Caco-2 (cell line): ENCODE measurements around the gene UBXN2A. TPM values are rescaled to one million over a fixed set of nuclear protein-coding genes. Genes with fewer than 3 reads are reported as not detected.

Experiments
- BruUV-seq: library from RNA; stranded (reverse); fragments of 400-500 nt; replicated peaks from 2 replicates; lab custom pipeline; 2021; lab: Mats Ljungman, UMichigan
- CTCF ChIA-PET: fragments of 300-600 bp; sonication (Branson Sonifier 250); formaldehyde crosslinking; loops from one replicate; lab custom pipeline; 2022; ENCODE audit warnings: antibody characterized with exemption; lab: Charles Lee
- POLR2A ChIA-PET: fragments of 300-600 bp; sonication (Branson Sonifier 250); formaldehyde crosslinking; loops from one replicate; lab custom pipeline; 2022; ENCODE audit warnings: antibody characterized with exemption; lab: Charles Lee
- DNase-seq, 2 experiments: peaks; one replicate each; pipeline versions ENCODE4 v3.0.0 to v3.0.0-alpha.2; 2020 to 2022
- H3K27me3 ChIP-seq: replicated peaks from 2 replicates; pipeline ENCODE4 v1.6.0; 2011; ENCODE audit warnings: low read length; ENCODE audit not compliant: control insufficient read depth, insufficient read depth
- H3K36me3 ChIP-seq: 2 replicates; pipeline ENCODE4 v1.5.1; 2011; ENCODE audit warnings: low read length; ENCODE audit not compliant: control insufficient read depth, insufficient read depth
- H3K4me1 ChIP-seq: fragments of 250-450 bp; sonication (Bioruptor Pico); 2 replicates; pipeline ENCODE4 v1.5.1; 2020; ENCODE audit warnings: mild to moderate bottlenecking
- H3K4me3 ChIP-seq: 2 replicates; pipeline ENCODE4 v1.5.1; 2011; ENCODE audit warnings: low read depth, mild to moderate bottlenecking, control low read depth, low read length
- H3K9me3 ChIP-seq: fragments of 250-450 bp; sonication (Bioruptor Pico); 2 replicates; pipeline ENCODE4 v1.5.1; 2020; ENCODE audit warnings: mild to moderate bottlenecking, moderate library complexity
- H3K27ac Mint-ChIP-seq: one replicate; pipeline ENCODE4 v1.8.0; 2022; ENCODE audit warnings: mixed read lengths; ENCODE audit not compliant: unreplicated experiment
- H3K27me3 Mint-ChIP-seq: one replicate; pipeline ENCODE4 v1.8.0; 2022; ENCODE audit warnings: mixed read lengths; ENCODE audit not compliant: insufficient read depth, unreplicated experiment
- H3K36me3 Mint-ChIP-seq: one replicate; pipeline ENCODE4 v1.8.0; 2022; ENCODE audit warnings: mild to moderate bottlenecking, mixed read lengths; ENCODE audit not compliant: insufficient read depth, unreplicated experiment
- H3K4me1 Mint-ChIP-seq: one replicate; pipeline ENCODE4 v1.8.0; 2022; ENCODE audit warnings: low read depth, mixed read lengths; ENCODE audit not compliant: unreplicated experiment
- H3K4me3 Mint-ChIP-seq: one replicate; pipeline ENCODE4 v1.8.0; 2022; ENCODE audit warnings: mild to moderate bottlenecking, moderate library complexity, mixed read lengths; ENCODE audit not compliant: unreplicated experiment
- H3K9me3 Mint-ChIP-seq: one replicate; pipeline ENCODE4 v1.8.0; 2022; ENCODE audit warnings: mixed read lengths; ENCODE audit not compliant: unreplicated experiment
- intact Hi-C: fragments of 100-400 bp; cut with micrococcal nuclease; formaldehyde crosslinking; loops from one replicate; pipeline ENCODE4 v1.10.0; 2022; ENCODE audit not compliant: unreplicated experiment
- total RNA-seq: library from RNA; stranded (reverse); gene quantifications from 2 replicates; pipeline ENCODE4 v1.2.3, GENCODE V29; 2022
- TF ChIP-seq, protein P1 (sequence below), 2 experiments: fragments of 200-600 bp in 1 of 2; IDR thresholded peaks; 1 replicate in 1 of 2; 2 replicates in 1 of 2; pipeline versions ENCODE4 v1.5.1 to v1.8.0; 2011 to 2022; ENCODE audit warnings: antibody characterized with exemption in 1 of 2, control low read depth in 1 of 2, inconsistent platforms in 1 of 2, low read depth in 1 of 2, low read length in 1 of 2, mild to moderate bottlenecking in 1 of 2, moderate library complexity in 1 of 2; ENCODE audit not compliant: insufficient read depth in 1 of 2, severe bottlenecking in 1 of 2, unreplicated experiment in 1 of 2

The UBXN2A gene
- total RNA-seq, 1 experiment from 2014 or later, result 22.0 TPM

- no peaks in the 10 kb centered on the region for H3K36me3 Mint-ChIP-seq
- BruUV-seq, result no TSS peak
- H3K4me3 Mint-ChIP-seq, result no peak overlapping the region
These were observed 70.4 kb downstream of the UBXN2A start for GRCh38 chr2:24010477-24011249.

GRCh38 chr2:24011250-24012104 lies 71.2 kb downstream of the UBXN2A start:
- no TSS peak for BruUV-seq

More at GRCh38 chr2:24010477-24011249, 70.4 kb downstream of the UBXN2A start:
- TF ChIP-seq, protein P1, sequence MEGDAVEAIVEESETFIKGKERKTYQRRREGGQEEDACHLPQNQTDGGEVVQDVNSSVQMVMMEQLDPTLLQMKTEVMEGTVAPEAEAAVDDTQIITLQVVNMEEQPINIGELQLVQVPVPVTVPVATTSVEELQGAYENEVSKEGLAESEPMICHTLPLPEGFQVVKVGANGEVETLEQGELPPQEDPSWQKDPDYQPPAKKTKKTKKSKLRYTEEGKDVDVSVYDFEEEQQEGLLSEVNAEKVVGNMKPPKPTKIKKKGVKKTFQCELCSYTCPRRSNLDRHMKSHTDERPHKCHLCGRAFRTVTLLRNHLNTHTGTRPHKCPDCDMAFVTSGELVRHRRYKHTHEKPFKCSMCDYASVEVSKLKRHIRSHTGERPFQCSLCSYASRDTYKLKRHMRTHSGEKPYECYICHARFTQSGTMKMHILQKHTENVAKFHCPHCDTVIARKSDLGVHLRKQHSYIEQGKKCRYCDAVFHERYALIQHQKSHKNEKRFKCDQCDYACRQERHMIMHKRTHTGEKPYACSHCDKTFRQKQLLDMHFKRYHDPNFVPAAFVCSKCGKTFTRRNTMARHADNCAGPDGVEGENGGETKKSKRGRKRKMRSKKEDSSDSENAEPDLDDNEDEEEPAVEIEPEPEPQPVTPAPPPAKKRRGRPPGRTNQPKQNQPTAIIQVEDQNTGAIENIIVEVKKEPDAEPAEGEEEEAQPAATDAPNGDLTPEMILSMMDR (IDR thresholded peaks at IDR 0.05; ENCODE audit: insufficient read depth in 1 of 2, low read depth in 1 of 2, low read length in 1 of 2, severe bottlenecking in 1 of 2, unreplicated experiment in 1 of 2), result no peak
- Mint-ChIP-seq H3K9me3 (no peaks in the 10 kb centered on the region), H3K27me3 (no peaks in the 10 kb centered on the region), H3K27ac (no peak overlapping the region), H3K4me1 (peaks cover 20% of the 10 kb centered on the region)
- no peaks in the 10 kb centered on the region for H3K9me3 ChIP-seq
- intact Hi-C loops, result no loop called here
- H3K27me3 ChIP-seq, result no peaks in the 10 kb centered on the region
- peaks cover 9% of the 10 kb centered on the region for H3K4me1 ChIP-seq
- no peaks in the 10 kb centered on the region for H3K36me3 ChIP-seq
- no peak overlapping the region for H3K4me3 ChIP-seq
- CTCF ChIA-PET, result interaction anchor here (1.2 kb wide), 1 partner anchor 74 kb away, joined by 4 read pairs; the partner anchor contains the start of gene TP53I3
- DNase-seq, result no peak
- POLR2A ChIA-PET, result no interaction called here

More at GRCh38 chr2:24011250-24012104, 71.2 kb downstream of the UBXN2A start:
- Mint-ChIP-seq H3K36me3 (no peaks in the 10 kb centered on the region), H3K27me3 (no peaks in the 10 kb centered on the region), H3K4me1 (peaks cover 29% of the 10 kb centered on the region), H3K4me3 (no peak overlapping the region), H3K27ac (no peak overlapping the region), H3K9me3 (no peaks in the 10 kb centered on the region)
- Histone ChIP-seq H3K36me3 (no peaks in the 10 kb centered on the region), H3K4me1 (peaks cover 17% of the 10 kb centered on the region), H3K27me3 (no peaks in the 10 kb centered on the region), H3K4me3 (no peak overlapping the region), H3K9me3 (no peaks in the 10 kb centered on the region)
- intact Hi-C loops, result no loop called here
- TF ChIP-seq, protein P1 (IDR thresholded peaks at IDR 0.05; ENCODE audit: insufficient read depth in 1 of 2, low read depth in 1 of 2, low read length in 1 of 2, severe bottlenecking in 1 of 2, unreplicated experiment in 1 of 2), result no peak
- ChIA-PET CTCF (interaction anchor here (0.7 to 1.4 kb wide), 2 partner anchors 84 to 589 kb away, joined by 3 read pairs; no protein-coding TSS in a partner anchor), POLR2A (no interaction called here)
- no peak for DNase-seq
